GM18517 (cell line): ENCODE data around the gene NFIX.

Experiments
- ATAC-seq: cut with Tn5 transposase; IDR thresholded peaks from one replicate; pipeline ENCODE4 v1.9.1; 2021; ENCODE audit warnings: mild to moderate bottlenecking, moderate library complexity; ENCODE audit not compliant: unreplicated experiment

NFIX gene

GRCh38 chr19:13138171-13138915 is 143.1 kb downstream of the NFIX start:
- ATAC-seq, result no peak

DNA sequence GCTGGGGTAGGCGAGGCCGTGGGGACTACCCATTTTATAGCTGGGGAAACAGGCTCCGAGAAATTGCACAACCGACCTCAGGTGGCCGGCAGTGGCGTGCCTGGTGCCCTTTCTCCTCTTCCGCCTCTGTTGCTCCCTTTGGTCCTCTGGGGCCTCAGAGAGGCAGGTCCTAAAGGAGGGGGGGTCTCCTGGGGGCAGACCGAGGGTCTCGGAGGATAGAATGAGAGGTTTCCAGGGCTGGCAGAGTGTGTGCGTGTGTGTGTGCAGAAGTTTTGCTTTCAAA is 143.6 kb downstream of the NFIX start:
- no peak for ATAC-seq

DNA sequence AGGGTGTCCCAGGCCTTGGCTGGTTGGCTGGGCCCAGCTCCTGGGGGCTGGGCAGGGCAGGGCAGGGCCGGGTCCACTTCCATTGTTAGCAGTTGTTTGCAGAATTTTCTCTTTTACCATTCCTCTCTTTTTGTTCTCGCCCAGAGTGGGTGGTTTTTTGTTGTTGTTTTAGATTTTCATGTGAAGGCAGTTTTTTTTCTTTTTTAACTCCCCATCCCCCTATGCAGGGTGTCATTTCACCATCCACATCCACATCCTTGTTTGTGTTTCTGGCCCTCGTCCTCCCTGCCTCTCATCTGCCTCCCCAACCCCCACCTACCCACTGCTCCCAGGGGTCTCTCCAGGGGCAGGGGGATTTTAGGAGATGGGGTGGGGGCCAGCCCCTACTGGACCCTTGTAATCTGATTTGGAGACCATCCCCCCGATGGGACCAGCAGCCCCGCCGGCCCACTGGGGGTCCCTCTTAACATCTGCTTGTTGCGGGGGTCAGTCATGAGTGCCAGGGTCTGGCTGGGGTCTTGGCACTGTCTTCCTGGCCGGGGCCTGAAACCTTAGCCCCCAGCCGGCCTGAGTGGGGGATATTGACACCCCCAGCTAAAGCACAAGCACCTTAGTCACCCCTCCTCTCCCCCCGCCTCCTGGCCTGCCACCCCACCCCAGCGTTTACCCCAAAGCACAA is 144.5 kb downstream of the NFIX start:
- no peak for ATAC-seq

GRCh38 chr19:13146763-13147563 is 151.7 kb downstream of the NFIX start:
- ATAC-seq, result no peak
